ENCODE data around the gene HOXA7.

DNA sequence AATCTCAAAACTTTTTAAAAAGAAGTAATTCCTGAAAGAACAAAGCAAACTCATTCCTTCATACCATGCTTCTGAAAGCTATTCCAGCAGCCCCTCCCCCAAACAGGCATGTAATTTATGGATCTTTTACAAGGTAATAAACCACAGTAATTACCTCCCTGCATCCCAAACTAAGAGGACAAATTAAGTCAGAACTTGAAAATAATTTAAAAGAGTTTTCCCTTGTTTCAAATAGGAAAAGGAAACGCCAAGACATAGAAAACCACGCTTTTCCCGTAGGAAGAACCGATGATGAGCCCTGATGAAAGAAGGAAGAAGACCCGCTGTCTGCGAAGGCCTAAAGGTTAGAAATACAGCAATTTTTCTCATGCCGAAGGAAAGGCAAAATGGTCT lies 34.8 kb downstream of the HOXA7 start:
- TF ChIP-seq, protein P1, sequence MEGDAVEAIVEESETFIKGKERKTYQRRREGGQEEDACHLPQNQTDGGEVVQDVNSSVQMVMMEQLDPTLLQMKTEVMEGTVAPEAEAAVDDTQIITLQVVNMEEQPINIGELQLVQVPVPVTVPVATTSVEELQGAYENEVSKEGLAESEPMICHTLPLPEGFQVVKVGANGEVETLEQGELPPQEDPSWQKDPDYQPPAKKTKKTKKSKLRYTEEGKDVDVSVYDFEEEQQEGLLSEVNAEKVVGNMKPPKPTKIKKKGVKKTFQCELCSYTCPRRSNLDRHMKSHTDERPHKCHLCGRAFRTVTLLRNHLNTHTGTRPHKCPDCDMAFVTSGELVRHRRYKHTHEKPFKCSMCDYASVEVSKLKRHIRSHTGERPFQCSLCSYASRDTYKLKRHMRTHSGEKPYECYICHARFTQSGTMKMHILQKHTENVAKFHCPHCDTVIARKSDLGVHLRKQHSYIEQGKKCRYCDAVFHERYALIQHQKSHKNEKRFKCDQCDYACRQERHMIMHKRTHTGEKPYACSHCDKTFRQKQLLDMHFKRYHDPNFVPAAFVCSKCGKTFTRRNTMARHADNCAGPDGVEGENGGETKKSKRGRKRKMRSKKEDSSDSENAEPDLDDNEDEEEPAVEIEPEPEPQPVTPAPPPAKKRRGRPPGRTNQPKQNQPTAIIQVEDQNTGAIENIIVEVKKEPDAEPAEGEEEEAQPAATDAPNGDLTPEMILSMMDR (IDR thresholded peaks at IDR 0.05) = no peak
- TF ChIP-seq RAD21 (IDR thresholded peaks at IDR 0.05; ENCODE audit: low read length) (no peak), EP300 (IDR thresholded peaks at IDR 0.05; ENCODE audit: borderline replicate concordance in 1 of 2, low read depth in 1 of 2, low read length in 1 of 2) (no peak), POLR2AphosphoS5 (IDR thresholded peaks at IDR 0.05; ENCODE audit: low read depth, low read length) (no peak), GABPA (IDR thresholded peaks at IDR 0.05; ENCODE audit: low read depth) (no peak)

Measured in SK-N-SH (cell line).